ENCODE measurements around the gene MAS1. TPM values are rescaled to one million over a fixed set of nuclear protein-coding genes. Genes with fewer than 3 reads are reported as not detected.

Gene MAS1
- total RNA-seq, 1 experiment from 2014 or later: not detected

GRCh38 chr6:159876242-159876641, 14.5 kb upstream of the MAS1 start:
- BruUV-seq (replicated peaks): no TSS peak
- H3K36me3 ChIP-seq (ENCODE audit: insufficient read depth, low read length, poor library complexity, severe bottlenecking): no peaks in the 10 kb centered on the region
- intact Hi-C loops (cut with micrococcal nuclease; ENCODE audit: unreplicated experiment): no loop called here
- peaks cover 3% of the 10 kb centered on the region for H3K27me3 ChIP-seq (replicated peaks; ENCODE audit: insufficient read depth, low read depth, low read length, poor library complexity)
- TF ChIP-seq EZH2 (IDR thresholded peaks at IDR 0.05; ENCODE audit: borderline replicate concordance, low read depth, low read length, poor library complexity, severe bottlenecking): no peak
- TF ChIP-seq, protein P1, sequence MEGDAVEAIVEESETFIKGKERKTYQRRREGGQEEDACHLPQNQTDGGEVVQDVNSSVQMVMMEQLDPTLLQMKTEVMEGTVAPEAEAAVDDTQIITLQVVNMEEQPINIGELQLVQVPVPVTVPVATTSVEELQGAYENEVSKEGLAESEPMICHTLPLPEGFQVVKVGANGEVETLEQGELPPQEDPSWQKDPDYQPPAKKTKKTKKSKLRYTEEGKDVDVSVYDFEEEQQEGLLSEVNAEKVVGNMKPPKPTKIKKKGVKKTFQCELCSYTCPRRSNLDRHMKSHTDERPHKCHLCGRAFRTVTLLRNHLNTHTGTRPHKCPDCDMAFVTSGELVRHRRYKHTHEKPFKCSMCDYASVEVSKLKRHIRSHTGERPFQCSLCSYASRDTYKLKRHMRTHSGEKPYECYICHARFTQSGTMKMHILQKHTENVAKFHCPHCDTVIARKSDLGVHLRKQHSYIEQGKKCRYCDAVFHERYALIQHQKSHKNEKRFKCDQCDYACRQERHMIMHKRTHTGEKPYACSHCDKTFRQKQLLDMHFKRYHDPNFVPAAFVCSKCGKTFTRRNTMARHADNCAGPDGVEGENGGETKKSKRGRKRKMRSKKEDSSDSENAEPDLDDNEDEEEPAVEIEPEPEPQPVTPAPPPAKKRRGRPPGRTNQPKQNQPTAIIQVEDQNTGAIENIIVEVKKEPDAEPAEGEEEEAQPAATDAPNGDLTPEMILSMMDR (conservative IDR thresholded peaks at IDR 0.05; ENCODE audit: low read depth, low read length): no peak
- H3K9me3 ChIP-seq (ENCODE audit: low read depth, low read length, poor library complexity, severe bottlenecking): no peaks in the 10 kb centered on the region
- ChIA-PET CTCF (no interaction called here), POLR2A (ENCODE audit: low non-redundant PET) (no interaction called here)
- H3K27ac ChIP-seq (ENCODE audit: low read depth, low read length, poor library complexity, severe bottlenecking): no peak overlapping the region
- no peak overlapping the region for H3K4me3 ChIP-seq (ENCODE audit: low read depth, low read length, poor library complexity, severe bottlenecking)
- DNase-seq (ENCODE audit: low spot score): no peak
- H3K4me1 ChIP-seq (ENCODE audit: insufficient read depth, low read length, poor library complexity, severe bottlenecking): no peaks in the 10 kb centered on the region

GRCh38 chr6:159877256-159877808, 13.5 kb upstream of the MAS1 start:
- intact Hi-C loops (cut with micrococcal nuclease; ENCODE audit: unreplicated experiment): no loop called here
- H3K4me1 ChIP-seq (ENCODE audit: insufficient read depth, low read length, poor library complexity, severe bottlenecking): no peaks in the 10 kb centered on the region
- ChIA-PET CTCF (no interaction called here), POLR2A (ENCODE audit: low non-redundant PET) (no interaction called here)
- H3K4me3 ChIP-seq (ENCODE audit: low read depth, low read length, poor library complexity, severe bottlenecking): no peak overlapping the region
- no peak for TF ChIP-seq EZH2 (IDR thresholded peaks at IDR 0.05; ENCODE audit: borderline replicate concordance, low read depth, low read length, poor library complexity, severe bottlenecking)
- TF ChIP-seq, protein P1 (conservative IDR thresholded peaks at IDR 0.05; ENCODE audit: low read depth, low read length): no peak
- DNase-seq (ENCODE audit: low spot score): no peak
- H3K36me3 ChIP-seq (ENCODE audit: insufficient read depth, low read length, poor library complexity, severe bottlenecking): no peaks in the 10 kb centered on the region
- peaks cover 3% of the 10 kb centered on the region for H3K27me3 ChIP-seq (replicated peaks; ENCODE audit: insufficient read depth, low read depth, low read length, poor library complexity)
- H3K9me3 ChIP-seq (ENCODE audit: low read depth, low read length, poor library complexity, severe bottlenecking): no peaks in the 10 kb centered on the region
- BruUV-seq (replicated peaks): no TSS peak
- no peak overlapping the region for H3K27ac ChIP-seq (ENCODE audit: low read depth, low read length, poor library complexity, severe bottlenecking)

DNA sequence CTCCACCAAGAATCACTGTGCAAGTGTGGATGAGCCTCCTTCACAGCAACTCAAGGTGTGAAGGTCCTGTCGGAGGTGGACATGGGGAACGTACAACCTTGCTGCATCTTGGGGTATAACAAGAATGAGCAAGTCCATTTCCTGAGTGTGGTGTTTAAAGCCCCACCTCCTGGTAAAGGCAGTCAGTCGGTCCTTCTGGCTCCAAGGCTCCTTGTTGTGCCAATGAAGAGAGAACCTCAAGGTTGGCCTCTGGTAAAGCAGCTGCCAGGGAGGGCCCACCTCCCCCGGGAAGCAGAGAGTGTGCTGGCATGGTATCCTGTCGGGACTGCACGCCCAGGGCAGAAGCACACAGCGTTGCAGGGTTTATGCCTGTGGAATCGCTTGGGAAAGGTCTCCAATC, 12.4 kb upstream of the MAS1 start:
- no TSS peak for BruUV-seq (replicated peaks)
- H3K27me3 ChIP-seq (replicated peaks; ENCODE audit: insufficient read depth, low read depth, low read length, poor library complexity): peaks cover 3% of the 10 kb centered on the region
- no peaks in the 10 kb centered on the region for H3K9me3 ChIP-seq (ENCODE audit: low read depth, low read length, poor library complexity, severe bottlenecking)
- TF ChIP-seq, protein P1 (conservative IDR thresholded peaks at IDR 0.05; ENCODE audit: low read depth, low read length): no peak
- no peak for TF ChIP-seq EZH2 (IDR thresholded peaks at IDR 0.05; ENCODE audit: borderline replicate concordance, low read depth, low read length, poor library complexity, severe bottlenecking)
- intact Hi-C loops (cut with micrococcal nuclease; ENCODE audit: unreplicated experiment): no loop called here
- CTCF ChIA-PET: no interaction called here
- DNase-seq (ENCODE audit: low spot score): no peak
- no peaks in the 10 kb centered on the region for H3K36me3 ChIP-seq (ENCODE audit: insufficient read depth, low read length, poor library complexity, severe bottlenecking)
- POLR2A ChIA-PET (ENCODE audit: low non-redundant PET): no interaction called here
- H3K27ac ChIP-seq (ENCODE audit: low read depth, low read length, poor library complexity, severe bottlenecking): no peak overlapping the region
- no peaks in the 10 kb centered on the region for H3K4me1 ChIP-seq (ENCODE audit: insufficient read depth, low read length, poor library complexity, severe bottlenecking)
- no peak overlapping the region for H3K4me3 ChIP-seq (ENCODE audit: low read depth, low read length, poor library complexity, severe bottlenecking)

Measured in A673 (cell line).